Activated naive CD8-positive, alpha-beta T cell treated with anti-CD3 and anti-CD28 coated beads, Interleukin-2, amount 10 ng/mL, durations not matched to agents 7 days and 5 days (primary cell): ENCODE measurements around the gene PSMD1. TPM values are rescaled to one million over a fixed set of nuclear protein-coding genes. Genes with fewer than 3 reads are reported as not detected.
"Not testable (repeated sequence)": the region's sequence is repeated elsewhere in the genome, so short reads cannot be mapped to it uniquely, and the experiment has no call there.

Experiments used
- ATAC-seq: fragments of 150-1000 bp; cut with Tn5 transposase; one replicate; pipeline ENCODE4 v1.10.0; 2021; ENCODE audit warnings: low read depth, moderate library complexity
- POLR2A ChIA-PET: fragments of 350-600 bp; sonication (Branson Sonifier 250); formaldehyde crosslinking; loops from one replicate; lab custom pipeline; 2021; ENCODE audit warnings: antibody characterized with exemption; lab: Charles Lee
- DNase-seq: peaks from one replicate; pipeline ENCODE4 v3.0.0; 2021
- H3K27ac Mint-ChIP-seq: one replicate; pipeline ENCODE4 v1.8.0; 2022; ENCODE audit warnings: mild to moderate bottlenecking, mixed read lengths
- H3K27me3 Mint-ChIP-seq: one replicate; pipeline ENCODE4 v1.8.0; 2022; ENCODE audit warnings: mild to moderate bottlenecking, moderate library complexity, mixed read lengths
- H3K36me3 Mint-ChIP-seq: one replicate; pipeline ENCODE4 v1.8.0; 2021; ENCODE audit warnings: mild to moderate bottlenecking, mixed read lengths
- H3K4me1 Mint-ChIP-seq: one replicate; pipeline ENCODE4 v1.8.0; 2021; ENCODE audit warnings: mixed read lengths
- H3K4me3 Mint-ChIP-seq: one replicate; pipeline ENCODE4 v1.8.0; 2022; ENCODE audit warnings: mild to moderate bottlenecking, moderate library complexity, mixed read lengths
- H3K9me3 Mint-ChIP-seq: one replicate; pipeline ENCODE4 v1.8.0; 2021; ENCODE audit warnings: mixed read lengths
- total RNA-seq, 2 experiments: library from RNA; stranded (reverse); gene quantifications; one replicate each; pipeline ENCODE4 v1.2.3, GENCODE V29; 2021

Gene PSMD1
- total RNA-seq, 2 experiments from 2014 or later: 64.0 to 65.4 TPM

DNA sequence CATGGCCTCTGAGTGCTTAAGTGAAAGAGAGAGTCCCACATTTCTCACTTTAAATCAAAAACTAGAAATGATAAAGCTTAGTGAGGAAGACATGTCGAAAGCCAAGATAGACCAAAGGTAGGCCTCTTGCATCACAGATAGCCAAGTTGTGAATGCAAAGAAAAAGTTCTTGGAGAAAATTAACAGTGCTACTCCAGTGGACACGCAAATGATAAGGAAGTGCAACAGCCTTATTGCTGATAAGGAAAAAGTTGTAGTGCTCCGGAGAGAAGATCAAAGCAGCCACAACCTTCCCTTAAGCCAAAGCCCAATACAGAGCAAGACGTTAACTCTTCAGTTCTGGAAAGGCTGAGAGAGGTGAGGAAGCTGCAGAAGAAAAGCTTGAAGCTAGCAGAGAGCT, 32.1 kb downstream of the PSMD1 start:
- Mint-ChIP-seq H3K27ac (no peak overlapping the region), H3K36me3 (peaks cover 39% of the 10 kb centered on the region), H3K4me3 (no peak overlapping the region), H3K27me3 (no peaks in the 10 kb centered on the region), H3K9me3 (no peaks in the 10 kb centered on the region), H3K4me1 (no peaks in the 10 kb centered on the region)
- no peak for DNase-seq
- POLR2A ChIA-PET: no interaction called here
- ATAC-seq: no peak

DNA sequence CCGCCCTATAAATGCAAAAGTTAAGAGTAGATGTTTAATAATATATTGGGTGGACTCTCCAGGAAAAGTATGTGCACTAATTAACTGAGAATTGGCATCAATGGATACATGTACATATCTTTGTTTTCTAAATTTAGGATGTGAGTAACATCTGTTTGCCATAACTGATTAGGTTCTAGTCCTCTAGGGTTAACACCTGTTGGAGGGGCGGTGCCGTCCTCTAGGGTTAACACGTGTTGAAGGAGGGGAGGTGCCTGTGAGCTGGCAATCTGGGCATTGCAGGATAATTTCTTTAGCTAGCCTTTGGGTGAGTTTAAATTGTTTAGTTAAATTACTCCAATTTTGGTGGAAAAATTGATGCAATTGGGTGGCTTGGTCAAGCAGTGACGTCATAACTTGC, 37.3 kb downstream of the PSMD1 start:
- no peak for ATAC-seq
- no peak overlapping the region for H3K4me3 Mint-ChIP-seq
- POLR2A ChIA-PET: no interaction called here
- H3K4me1 Mint-ChIP-seq: no peaks in the 10 kb centered on the region
- peaks cover 6% of the 10 kb centered on the region for H3K9me3 Mint-ChIP-seq
- peaks cover 68% of the 10 kb centered on the region for H3K36me3 Mint-ChIP-seq
- no peaks in the 10 kb centered on the region for H3K27me3 Mint-ChIP-seq
- no peak for DNase-seq
- no peak overlapping the region for H3K27ac Mint-ChIP-seq

DNA sequence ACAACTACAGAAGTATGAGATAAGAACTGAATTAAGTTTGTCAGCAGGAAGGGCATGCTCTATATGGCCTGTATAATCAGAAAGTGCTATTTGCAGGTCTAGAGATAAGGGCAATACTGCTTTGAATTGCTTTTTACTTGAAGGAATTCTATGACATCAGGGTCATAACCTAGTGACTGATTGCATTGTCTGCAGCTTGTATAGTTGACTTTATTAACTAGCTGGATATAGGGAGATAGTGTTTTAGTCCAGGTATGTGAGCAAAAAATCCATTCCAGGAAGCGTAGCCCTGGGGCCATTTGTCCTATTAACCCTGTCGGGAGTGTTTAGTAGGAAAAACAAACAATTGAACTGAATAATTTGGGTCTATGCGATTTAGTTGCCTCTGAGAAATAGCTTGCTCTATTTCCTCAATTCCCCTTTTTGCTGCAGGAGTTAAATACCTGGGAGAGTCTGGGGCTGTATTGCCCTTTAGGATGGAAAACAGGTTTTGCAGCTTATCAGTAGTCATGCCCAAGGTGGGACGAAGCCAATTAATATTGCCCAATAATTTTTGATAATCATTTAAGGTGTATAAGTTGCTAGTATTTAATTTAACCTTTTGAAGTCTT, 38.2 kb downstream of the PSMD1 start:
- H3K36me3 Mint-ChIP-seq: peaks cover 74% of the 10 kb centered on the region
- no peak for DNase-seq
- H3K27me3 Mint-ChIP-seq: no peaks in the 10 kb centered on the region
- H3K9me3 Mint-ChIP-seq: peaks cover 9% of the 10 kb centered on the region
- H3K4me3 Mint-ChIP-seq: no peak overlapping the region
- ATAC-seq: no peak
- H3K4me1 Mint-ChIP-seq: no peaks in the 10 kb centered on the region
- POLR2A ChIA-PET: no interaction called here
- no peak overlapping the region for H3K27ac Mint-ChIP-seq

DNA sequence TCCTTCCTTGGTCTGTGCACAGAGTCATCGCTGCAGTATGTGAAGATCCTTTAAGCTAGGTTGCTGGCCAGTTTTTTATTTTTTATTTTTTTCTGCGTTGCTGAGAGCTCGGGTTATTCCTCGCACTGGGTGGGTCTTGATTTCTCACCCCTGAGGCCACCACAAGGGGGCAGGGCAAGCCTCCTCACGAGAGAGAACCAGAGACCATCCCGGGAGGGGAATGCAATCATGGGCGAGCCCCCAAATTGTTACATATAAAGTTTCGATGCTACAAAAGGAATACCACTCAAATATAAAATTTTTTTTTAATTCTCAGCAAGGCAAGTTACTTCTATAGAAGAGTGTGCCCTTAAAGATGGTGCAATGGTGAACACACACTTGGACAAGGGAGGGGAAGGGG, 43.3 kb downstream of the PSMD1 start:
- ATAC-seq (no peak), DNase-seq (no peak)
- Mint-ChIP-seq H3K36me3 (peaks cover 55% of the 10 kb centered on the region), H3K4me1 (peaks cover 3% of the 10 kb centered on the region), H3K9me3 (peaks cover 15% of the 10 kb centered on the region), H3K4me3 (no peak overlapping the region), H3K27ac (no peak overlapping the region), H3K27me3 (no peaks in the 10 kb centered on the region)
- POLR2A ChIA-PET: no interaction called here

DNA sequence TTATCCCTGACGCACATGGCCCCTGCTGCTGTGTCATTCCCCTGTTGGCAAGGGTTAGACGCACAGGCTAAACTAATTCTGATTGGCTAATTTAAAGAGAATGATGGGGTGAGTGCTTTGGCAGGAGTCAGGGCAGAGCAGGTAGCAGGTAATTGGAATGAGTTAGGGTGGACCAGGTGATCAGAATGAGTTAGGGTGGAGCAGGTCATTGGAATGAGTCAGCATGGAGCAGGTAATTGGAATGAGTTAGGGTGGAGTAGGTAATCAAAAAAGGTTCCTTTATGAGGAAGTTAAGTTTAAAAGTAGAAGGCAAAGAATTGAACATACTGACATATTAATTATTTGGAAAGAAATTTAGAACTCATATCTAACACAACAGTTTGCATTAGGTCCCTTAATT, 43.7 kb downstream of the PSMD1 start:
- H3K27me3 Mint-ChIP-seq, DNase-seq, ATAC-seq, H3K4me3 Mint-ChIP-seq, H3K27ac Mint-ChIP-seq, H3K4me1 Mint-ChIP-seq, POLR2A ChIA-PET: not testable (repeated sequence)
- Mint-ChIP-seq H3K36me3 (peaks cover 54% of the 10 kb centered on the region), H3K9me3 (peaks cover 15% of the 10 kb centered on the region)

DNA sequence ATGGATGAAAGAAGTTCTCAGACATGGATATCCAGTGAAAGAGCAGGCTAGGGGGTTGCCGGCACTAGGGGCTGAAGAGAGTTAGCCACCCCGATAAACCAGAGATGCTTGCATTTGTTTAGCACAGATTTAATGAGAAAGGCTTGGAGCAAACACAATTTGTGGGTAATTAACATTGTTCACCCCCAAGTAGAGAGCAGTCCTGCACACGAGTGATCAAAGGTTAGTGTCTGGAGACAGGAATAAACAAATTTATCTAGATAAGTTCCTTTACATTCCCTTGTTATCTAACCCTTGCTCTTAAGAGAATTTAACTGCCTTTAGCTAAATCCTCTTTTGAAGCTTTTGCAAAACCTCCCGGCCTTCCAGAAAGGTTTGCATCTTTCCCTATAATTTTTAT, 44.3 kb downstream of the PSMD1 start:
- peaks cover 3% of the 10 kb centered on the region for H3K4me1 Mint-ChIP-seq
- H3K27me3 Mint-ChIP-seq: no peaks in the 10 kb centered on the region
- DNase-seq: no peak
- no peak for ATAC-seq
- H3K36me3 Mint-ChIP-seq: peaks cover 50% of the 10 kb centered on the region
- H3K27ac Mint-ChIP-seq: no peak overlapping the region
- H3K4me3 Mint-ChIP-seq: no peak overlapping the region
- H3K9me3 Mint-ChIP-seq: peaks cover 15% of the 10 kb centered on the region
- POLR2A ChIA-PET: no interaction called here

DNA sequence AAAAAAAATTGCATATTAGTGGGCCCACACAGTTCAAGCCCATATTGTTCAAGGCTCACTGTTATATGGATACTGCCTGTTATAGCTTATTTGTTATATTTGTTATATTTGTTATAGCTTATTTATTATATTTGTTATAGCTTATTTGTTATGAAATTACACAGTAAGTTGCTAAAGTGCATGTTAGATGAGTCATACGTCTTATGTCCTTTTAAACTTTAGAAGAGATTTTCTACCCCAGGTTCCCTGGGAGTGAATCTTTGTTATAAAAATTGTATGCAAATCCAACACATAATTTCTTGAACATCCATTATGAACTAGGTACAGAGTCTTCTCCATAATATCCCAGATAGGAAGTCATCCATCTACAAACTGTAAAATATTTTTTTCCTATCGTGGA, 46.1 kb downstream of the PSMD1 start:
- POLR2A ChIA-PET: no interaction called here
- Mint-ChIP-seq H3K27ac (no peak overlapping the region), H3K9me3 (peaks cover 15% of the 10 kb centered on the region), H3K27me3 (no peaks in the 10 kb centered on the region), H3K4me1 (peaks cover 3% of the 10 kb centered on the region), H3K36me3 (peaks cover 34% of the 10 kb centered on the region), H3K4me3 (no peak overlapping the region)
- DNase-seq: no peak
- no peak for ATAC-seq

DNA sequence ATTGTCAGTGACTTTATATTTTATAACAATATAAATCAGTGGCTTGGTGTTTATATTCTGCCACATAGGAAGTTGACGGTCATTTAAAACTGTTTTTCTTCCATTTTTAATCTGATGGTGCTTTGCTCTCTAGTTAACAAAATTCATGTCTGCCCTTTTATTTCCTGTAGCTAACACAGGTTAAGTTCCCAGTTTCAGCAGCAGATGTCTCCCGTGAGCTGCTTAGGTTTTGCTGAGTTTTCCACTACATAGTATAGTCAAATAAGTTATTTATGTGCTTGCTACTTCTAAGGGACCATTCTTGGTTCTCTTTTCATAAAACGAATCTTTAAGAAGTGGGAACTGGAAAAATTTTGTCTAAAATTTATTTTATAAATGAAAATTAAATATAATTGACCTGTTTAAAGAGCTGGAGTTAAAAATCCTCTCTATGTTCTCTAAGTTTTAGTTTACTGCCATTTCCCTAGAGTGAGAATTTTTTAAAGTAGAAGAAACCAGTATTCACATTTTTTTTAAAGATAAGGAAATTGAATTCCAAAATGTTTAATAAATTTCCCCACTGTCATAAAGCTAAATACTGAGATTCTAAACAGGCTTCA, 47.5 kb downstream of the PSMD1 start:
- H3K9me3 Mint-ChIP-seq: peaks cover 8% of the 10 kb centered on the region
- DNase-seq (peak; percentile 43), ATAC-seq (peak; percentile 78)
- H3K4me1 Mint-ChIP-seq: peaks cover 3% of the 10 kb centered on the region
- no peak overlapping the region for H3K4me3 Mint-ChIP-seq
- H3K36me3 Mint-ChIP-seq: peaks cover 27% of the 10 kb centered on the region
- POLR2A ChIA-PET: interaction anchor here (1.5 kb wide), 1 partner anchor 360 kb away, joined by 4 read pairs; the partner anchor contains the start of gene NCL
- H3K27ac Mint-ChIP-seq: no peak overlapping the region
- H3K27me3 Mint-ChIP-seq: no peaks in the 10 kb centered on the region

DNA sequence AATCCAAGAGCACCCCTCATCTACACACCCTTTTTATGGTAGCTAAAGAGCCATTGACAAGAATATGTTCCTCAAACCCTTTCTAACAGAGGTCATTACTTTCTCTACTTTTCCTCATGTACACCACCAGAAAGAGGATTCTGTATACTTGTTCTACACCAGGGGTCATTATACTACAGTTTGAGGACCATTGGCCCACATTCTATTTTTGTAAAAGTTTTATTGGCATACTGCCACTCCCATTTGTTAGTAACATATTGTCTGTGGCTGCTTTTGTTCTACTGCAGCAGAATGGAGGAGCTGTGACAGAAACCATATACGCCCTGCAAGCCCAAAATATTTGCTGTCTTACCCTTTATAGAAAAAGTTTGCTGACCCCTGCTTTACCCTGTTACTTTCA, 53.9 kb downstream of the PSMD1 start:
- POLR2A ChIA-PET: no interaction called here
- ATAC-seq: no peak
- peaks cover 22% of the 10 kb centered on the region for H3K36me3 Mint-ChIP-seq
- H3K4me1 Mint-ChIP-seq: no peaks in the 10 kb centered on the region
- no peak overlapping the region for H3K27ac Mint-ChIP-seq
- no peaks in the 10 kb centered on the region for H3K9me3 Mint-ChIP-seq
- H3K27me3 Mint-ChIP-seq: no peaks in the 10 kb centered on the region
- no peak overlapping the region for H3K4me3 Mint-ChIP-seq
- DNase-seq: no peak

DNA sequence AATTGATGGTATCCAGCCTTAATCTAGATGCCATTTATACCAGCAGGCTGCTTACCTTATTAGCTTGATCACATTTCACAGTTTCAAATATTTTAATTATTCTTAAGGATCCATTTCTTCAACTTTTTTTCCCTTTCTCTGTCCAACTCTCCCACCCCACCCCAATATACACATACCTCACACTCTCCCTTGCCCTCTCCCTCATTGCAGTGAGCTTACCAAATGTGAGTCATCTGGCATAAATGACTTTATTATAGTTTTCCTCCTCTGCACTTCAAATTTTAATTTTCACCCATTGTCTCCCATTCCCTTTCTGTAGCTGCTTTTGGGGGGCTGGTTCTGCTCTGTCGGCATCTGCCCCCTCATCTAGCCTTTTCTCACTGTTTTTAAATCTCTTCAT, 55.3 kb downstream of the PSMD1 start:
- ATAC-seq (no peak), DNase-seq (no peak)
- POLR2A ChIA-PET: no interaction called here
- H3K27me3 Mint-ChIP-seq: no peaks in the 10 kb centered on the region
- no peaks in the 10 kb centered on the region for H3K9me3 Mint-ChIP-seq
- H3K4me1 Mint-ChIP-seq: no peaks in the 10 kb centered on the region
- no peak overlapping the region for H3K27ac Mint-ChIP-seq
- no peak overlapping the region for H3K4me3 Mint-ChIP-seq
- H3K36me3 Mint-ChIP-seq: peaks cover 23% of the 10 kb centered on the region

DNA sequence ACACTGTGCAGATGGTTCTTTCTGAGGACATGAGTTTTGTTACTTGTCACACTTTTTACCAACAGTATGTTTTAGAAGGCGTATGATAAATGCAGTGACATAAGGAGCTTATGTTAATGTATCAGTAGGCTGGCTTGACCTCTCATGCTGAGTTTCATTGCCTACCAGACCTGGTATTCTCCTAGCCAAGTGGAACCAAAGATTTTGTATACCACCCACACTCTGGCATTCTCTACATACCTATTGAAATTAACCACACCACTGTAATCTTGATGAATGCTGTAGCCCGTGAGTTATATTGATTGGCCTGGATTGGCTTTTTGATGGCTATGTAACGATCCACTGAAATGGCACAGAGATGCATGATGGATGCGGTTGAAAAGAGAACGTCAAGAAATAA, 56.8 kb downstream of the PSMD1 start:
- H3K9me3 Mint-ChIP-seq: no peaks in the 10 kb centered on the region
- POLR2A ChIA-PET: no interaction called here
- H3K27ac Mint-ChIP-seq: no peak overlapping the region
- ATAC-seq: no peak
- peaks cover 21% of the 10 kb centered on the region for H3K36me3 Mint-ChIP-seq
- no peaks in the 10 kb centered on the region for H3K27me3 Mint-ChIP-seq
- H3K4me3 Mint-ChIP-seq: no peak overlapping the region
- H3K4me1 Mint-ChIP-seq: no peaks in the 10 kb centered on the region
- no peak for DNase-seq

DNA sequence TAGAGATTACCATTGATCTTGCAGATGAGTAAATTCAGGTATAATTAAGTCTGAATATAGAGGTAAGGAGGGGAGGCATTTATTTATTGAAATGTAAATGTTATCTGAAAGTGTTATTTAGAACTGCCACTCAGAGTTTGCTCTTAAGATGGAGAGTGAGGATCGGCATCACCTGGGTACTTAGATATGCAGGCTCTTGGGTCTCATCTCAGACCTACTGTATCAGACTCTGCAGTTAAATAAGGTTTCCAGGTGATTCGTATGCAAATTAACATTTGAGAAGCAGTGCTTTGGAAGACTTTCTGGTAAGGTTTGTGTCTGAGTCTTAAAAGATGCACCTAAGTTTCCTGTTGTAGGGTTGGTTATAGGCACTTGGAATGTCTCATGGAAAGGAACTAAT, 59.0 kb downstream of the PSMD1 start:
- POLR2A ChIA-PET: no interaction called here
- Mint-ChIP-seq H3K4me1 (no peaks in the 10 kb centered on the region), H3K4me3 (no peak overlapping the region), H3K27me3 (no peaks in the 10 kb centered on the region), H3K36me3 (peaks cover 13% of the 10 kb centered on the region), H3K9me3 (no peaks in the 10 kb centered on the region), H3K27ac (no peak overlapping the region)
- ATAC-seq (no peak), DNase-seq (no peak)

DNA sequence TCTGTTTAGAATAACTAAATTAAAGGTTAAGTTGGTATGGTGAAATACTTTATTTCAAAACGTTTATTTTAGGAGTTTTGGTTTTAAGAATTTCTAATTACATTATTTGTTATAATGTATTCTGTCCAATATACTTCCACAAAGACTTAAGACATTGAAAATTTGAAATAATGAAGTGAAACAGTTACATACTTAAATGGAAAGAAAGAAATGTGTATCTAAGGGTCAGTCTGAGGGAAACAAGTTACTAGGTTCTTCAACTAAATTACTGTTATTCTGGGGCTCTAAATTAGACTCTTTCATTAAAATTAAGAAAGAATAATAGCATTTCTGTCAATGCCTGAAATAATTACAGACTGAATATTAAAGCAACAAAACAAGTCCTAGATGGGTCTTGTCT, 60.5 kb downstream of the PSMD1 start:
- peaks cover 6% of the 10 kb centered on the region for H3K36me3 Mint-ChIP-seq
- H3K9me3 Mint-ChIP-seq: no peaks in the 10 kb centered on the region
- ATAC-seq: no peak
- POLR2A ChIA-PET: no interaction called here
- no peak overlapping the region for H3K27ac Mint-ChIP-seq
- DNase-seq: no peak
- H3K4me3 Mint-ChIP-seq: no peak overlapping the region
- H3K27me3 Mint-ChIP-seq: no peaks in the 10 kb centered on the region
- no peaks in the 10 kb centered on the region for H3K4me1 Mint-ChIP-seq

DNA sequence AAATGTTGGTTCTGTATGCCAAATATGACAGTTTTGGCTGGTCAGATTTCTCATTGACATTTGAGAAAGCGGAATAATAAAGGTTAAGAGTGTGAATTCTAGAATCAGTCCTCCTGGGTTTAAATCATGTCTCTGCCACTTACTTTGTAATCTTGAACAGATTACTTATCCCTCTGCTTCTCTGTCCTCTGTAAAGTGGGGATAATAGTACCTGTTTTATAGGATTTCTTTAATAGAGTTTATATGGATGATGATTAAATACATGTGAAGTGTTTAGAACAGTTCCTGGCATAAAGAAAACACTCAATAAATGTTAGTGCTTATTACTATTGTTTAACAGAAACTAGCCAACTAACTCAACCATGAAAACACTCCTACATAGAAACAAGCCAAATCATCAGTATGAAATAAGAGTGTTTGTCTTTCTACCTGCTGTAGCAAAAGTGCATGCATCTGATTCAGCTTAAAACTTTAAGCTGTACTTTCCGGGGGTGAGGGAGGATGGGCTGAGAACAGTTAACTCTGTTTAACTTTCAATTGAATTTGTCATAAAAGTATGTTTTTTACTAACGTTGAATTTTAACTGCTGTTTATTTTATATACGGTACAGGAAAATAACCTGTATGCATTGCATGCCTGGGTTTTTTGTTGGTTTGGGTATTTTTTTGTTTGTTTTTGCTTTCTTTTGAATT, 61.4 kb downstream of the PSMD1 start:
- no peaks in the 10 kb centered on the region for H3K4me1 Mint-ChIP-seq
- no peaks in the 10 kb centered on the region for H3K27me3 Mint-ChIP-seq
- no peak overlapping the region for H3K27ac Mint-ChIP-seq
- peaks cover 1% of the 10 kb centered on the region for H3K36me3 Mint-ChIP-seq
- ATAC-seq (no peak), DNase-seq (no peak)
- H3K4me3 Mint-ChIP-seq: no peak overlapping the region
- POLR2A ChIA-PET: no interaction called here
- no peaks in the 10 kb centered on the region for H3K9me3 Mint-ChIP-seq
